HG02973 (cell line): Measurements from ENCODE around the gene RBM12.
"Not testable (repeated sequence)": the region's sequence is repeated elsewhere in the genome, so short reads cannot be mapped to it uniquely, and the experiment has no call there.

Experiments
- ATAC-seq: cut with Tn5 transposase; IDR thresholded peaks from one replicate; pipeline ENCODE4 v1.9.1; 2021; ENCODE audit warnings: moderate library complexity; ENCODE audit not compliant: unreplicated experiment

Gene RBM12

DNA sequence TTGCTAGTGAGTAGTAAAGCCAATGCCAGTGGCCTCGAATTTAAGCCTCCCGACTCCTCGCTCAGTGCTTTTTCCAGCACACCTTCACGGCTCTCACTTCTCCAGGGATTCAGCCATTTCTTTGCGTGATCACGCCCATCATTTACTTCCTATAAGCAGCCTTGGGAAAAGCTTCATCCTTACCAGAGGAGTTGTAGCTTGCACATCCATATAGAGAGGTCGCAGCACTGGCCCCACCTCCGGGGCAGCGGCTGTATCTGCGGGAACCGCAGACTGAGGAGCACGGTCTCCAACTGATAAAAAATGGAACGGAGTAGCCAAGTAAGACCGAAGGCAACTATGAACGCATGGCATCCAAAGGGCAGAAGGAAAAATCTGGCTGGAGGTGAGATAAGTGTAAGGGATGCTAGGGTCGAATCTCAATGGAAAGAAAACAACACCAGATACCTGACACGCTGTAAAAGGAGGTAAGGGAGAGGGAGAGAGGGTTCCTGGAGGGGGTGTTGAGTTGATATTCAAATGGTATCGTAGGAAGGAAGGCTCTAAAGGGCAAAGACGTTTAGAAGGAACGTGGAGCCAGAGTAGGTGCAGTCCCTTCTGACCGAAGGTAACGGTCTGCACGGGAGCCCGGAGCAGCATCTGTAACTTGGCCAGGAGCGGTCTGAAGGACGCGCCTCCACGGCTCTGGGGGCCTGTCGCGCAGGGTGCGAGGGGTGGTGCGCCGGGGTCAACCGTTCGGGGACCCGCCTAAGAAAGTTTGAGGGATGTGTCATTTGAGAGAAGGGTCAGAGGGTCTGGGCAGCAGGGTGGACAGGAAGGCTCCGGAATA lies 33.8 kb upstream of the RBM12 start:
- ATAC-seq: no peak

DNA sequence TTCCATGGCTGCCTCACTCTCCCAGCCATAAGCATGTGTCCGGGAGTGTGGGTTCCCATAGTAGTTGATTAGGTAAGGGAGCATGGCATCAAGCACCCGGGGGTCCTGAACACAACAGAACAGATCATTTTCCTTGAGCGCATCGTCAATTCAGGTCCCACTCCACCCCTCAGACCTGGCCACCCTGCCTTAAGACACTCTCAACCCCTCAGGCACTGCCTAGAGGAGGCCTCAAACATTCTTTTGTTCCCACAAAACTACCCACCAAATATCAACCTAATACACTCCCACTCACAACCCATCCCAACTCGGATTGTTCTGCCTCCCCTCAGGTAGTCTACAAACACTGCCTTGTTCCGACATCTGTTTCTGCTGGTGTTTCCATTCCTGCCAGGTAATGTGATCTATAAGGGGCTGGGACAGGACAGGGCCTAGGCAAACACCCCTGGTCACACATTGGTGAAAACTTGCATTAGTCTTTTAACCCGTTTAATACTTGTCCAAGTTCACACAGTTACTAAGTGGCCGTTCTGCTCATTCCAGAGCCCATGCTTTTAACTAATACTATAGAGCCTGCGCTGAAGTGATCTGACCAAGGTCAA lies 33.1 kb upstream of the RBM12 start:
- ATAC-seq: no peak

GRCh38 chr20:35695978-35696377 lies 31.3 kb upstream of the RBM12 start:
- no peak for ATAC-seq

GRCh38 chr20:35695245-35695749 lies 30.6 kb upstream of the RBM12 start:
- no peak for ATAC-seq

DNA sequence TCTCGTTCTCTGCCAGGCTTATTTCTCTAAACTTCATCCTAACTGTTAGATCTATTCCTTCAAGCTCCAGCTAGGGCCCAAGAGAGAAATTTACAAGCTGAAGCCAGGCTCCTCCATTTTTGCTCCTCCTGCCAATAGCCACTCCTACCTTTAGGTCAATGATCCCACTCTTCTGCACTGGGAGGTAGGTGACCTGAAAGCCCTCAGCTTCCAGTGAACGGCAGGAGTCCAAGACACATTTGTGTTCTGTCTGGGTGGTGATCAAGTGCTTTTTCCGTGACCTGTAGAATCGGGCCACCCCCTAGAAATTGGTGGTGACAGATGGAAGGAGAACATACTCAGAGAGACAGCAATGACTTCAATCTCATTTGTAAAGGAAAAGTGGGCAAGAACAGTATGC lies 25.6 kb upstream of the RBM12 start:
- no peak for ATAC-seq

- ATAC-seq: not testable (repeated sequence)
Observed at GRCh38 chr20:35686872-35687271, 22.2 kb upstream of the RBM12 start.

- ATAC-seq: not testable (repeated sequence)
Observed at GRCh38 chr20:35685368-35685767, 20.7 kb upstream of the RBM12 start.

DNA sequence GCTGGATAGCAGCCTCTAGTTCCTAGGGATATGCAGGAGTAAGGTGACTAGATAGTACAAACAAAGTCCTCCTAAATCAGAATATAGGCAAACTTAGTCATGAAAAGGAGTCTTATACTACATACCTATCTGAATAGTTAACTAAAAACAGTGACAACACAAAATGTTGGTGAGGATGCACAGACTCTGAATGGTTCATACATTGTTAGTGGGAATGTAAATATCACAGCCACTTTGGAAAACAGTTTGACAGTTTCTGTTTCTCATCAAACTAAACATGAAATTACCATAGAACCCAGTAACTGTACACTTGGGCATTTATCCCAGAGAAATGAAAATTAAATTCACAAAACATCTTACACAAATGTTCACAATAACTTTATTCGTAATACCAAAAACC lies 17.3 kb upstream of the RBM12 start:
- ATAC-seq: no peak

- no peak for ATAC-seq
Observed at GRCh38 chr20:35680452-35681183, 15.9 kb upstream of the RBM12 start.

DNA sequence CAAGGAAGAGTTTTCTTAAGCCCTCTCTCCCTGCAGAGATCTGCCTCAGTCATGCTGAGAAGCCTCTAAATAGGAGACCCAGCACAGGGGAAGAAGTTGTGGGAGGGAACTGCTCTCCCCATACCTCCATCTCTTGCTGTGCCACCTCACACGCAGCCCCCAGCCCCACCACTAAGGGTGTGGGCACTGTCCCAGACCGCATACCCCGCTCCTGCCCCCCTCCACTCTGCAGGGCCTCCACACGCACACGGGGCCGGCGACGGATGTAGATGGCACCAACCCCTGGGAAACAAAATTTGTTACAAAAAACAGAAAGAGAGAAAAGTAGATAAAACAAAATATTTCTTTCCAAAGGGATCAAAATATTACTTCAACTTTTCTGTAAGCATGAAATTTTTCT lies 10.2 kb upstream of the RBM12 start:
- no peak for ATAC-seq

- ATAC-seq: no peak
Observed at GRCh38 chr20:35673884-35674283, 9.2 kb upstream of the RBM12 start.

DNA sequence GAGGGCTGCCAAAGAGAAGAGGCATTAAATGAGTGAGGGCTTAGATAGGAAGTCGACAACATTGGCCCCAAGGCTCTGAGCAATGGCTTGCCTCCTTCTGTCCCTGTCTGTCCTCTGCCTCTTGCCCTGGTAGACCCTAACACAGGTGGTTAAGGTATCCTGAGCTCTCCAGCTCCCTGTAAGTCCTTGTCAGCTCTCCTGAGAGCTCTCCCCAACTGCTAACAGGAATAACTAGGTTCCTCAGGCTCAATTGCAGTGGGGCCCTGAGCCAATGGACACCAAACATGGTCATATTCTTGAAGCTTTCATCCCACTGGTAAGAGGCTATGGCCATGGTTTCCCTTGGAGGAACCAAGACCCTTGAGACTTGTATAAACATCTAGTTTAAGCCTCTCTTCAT lies 5.0 kb upstream of the RBM12 start:
- no peak for ATAC-seq

- ATAC-seq: no peak
Observed at GRCh38 chr20:35669221-35669620, 4.5 kb upstream of the RBM12 start.

GRCh38 chr20:35665949-35666288 lies 1.2 kb upstream of the RBM12 start:
- no peak for ATAC-seq

DNA sequence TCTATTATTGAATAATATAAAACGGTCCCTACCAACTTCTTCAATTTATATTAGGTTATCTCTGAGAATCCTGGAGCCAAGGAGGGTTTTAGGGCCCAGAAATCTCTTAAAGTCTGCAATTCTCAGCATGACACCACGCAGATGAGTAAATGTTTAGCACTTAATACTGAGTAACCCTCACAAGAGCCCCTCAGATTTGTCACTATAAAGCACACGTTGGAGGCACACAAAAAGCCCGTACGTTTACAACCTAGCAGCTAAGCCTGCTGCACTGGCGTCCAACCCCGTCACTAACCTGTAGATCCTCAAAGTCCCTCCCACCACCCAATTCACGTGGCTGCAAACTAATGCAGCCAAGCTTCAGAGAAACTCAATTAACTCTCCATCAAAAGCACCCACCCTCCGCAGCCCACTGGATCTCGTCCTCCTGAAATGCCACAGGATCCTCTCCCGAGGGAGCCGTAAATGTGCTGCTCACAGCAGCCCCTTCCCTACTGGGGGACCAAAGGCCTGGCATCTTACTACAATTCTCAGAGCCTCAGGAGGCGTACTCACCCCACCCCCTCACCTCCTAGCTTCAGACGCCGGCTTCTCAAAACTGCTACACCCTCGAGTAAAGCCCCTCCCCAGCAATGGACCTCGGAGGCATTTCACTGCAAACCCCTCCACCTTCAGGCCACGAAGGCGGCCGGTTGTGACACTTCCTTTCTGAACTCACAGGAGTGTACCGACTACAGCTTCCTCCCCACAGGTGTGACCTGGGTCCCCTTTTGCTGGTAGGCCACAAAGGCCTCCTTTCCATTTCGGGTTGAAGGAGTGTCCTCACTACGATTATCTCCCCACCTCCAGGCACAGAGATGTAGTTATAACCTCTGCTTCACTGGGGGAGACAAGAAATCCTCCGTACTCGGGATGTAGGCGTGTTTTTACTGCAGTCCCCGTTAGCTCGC lies 909 bp downstream of the RBM12 start:
- peak; percentile 29 for ATAC-seq

DNA sequence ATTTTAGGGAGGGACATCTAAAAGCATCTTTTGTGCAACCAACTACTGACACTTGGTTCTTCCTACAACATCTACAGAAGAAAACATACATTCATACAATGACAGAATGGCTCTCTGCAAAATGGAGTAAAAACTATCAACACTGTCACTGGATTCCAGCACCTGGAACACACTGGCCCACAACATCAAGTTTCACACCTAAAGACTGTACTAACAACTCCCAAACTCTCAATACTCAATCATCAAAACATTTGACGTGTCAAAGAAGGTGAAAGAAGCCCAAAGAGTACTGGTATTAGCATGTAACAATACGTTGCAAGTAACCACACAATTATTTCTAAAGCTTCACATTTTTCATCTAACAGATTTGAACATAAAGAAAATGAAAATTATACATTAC lies 2.1 kb downstream of the RBM12 start:
- no peak for ATAC-seq

GRCh38 chr20:35661908-35662307 lies 2.8 kb downstream of the RBM12 start:
- ATAC-seq: no peak

DNA sequence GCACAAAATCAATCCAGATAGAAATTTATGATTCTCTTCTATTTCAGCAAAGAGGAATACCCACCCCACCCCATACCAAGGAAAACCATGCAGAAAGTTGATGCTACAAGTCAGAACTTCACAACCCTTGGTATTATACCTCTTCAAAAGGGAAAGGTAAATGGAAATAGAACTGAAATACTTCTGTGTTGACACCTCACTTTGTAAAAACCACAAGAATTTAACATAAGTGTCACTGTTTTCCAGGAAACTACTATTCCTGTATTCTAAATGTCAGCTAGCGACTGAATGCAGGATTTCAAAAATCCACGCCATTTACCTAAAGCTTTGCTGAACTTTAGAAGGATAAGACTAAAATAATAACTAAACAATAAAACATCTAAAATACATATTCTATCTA lies 3.6 kb downstream of the RBM12 start:
- ATAC-seq: no peak

GRCh38 chr20:35660122-35660937 lies 4.4 kb downstream of the RBM12 start:
- ATAC-seq: no peak

DNA sequence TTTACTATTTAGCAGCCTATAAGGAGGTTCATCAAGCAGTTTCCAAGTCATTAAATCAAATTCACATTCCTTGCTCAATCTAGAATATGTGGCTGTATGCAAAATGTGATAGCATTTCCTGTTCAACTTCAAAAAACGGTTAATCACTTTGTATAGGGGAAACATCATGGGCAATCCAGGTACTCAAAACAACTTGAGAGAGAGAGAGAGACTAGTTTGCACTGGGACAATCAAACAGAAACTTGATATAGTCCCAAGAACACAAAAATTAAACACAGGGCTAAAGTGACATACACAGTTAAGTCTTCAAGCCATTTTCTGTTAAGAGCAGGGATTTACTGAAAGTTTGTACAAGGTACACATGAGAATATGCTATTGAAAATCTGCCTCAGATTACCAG lies 7.4 kb downstream of the RBM12 start:
- ATAC-seq: no peak
